Measurements from ENCODE around the gene FNDC3A. TPM values are rescaled to one million over a fixed set of nuclear protein-coding genes. Genes with fewer than 3 reads are reported as not detected.

Gene FNDC3A
- total and polyA plus RNA-seq, 12 donors: 24.4 to 91.2 (median 62.4) TPM

DNA sequence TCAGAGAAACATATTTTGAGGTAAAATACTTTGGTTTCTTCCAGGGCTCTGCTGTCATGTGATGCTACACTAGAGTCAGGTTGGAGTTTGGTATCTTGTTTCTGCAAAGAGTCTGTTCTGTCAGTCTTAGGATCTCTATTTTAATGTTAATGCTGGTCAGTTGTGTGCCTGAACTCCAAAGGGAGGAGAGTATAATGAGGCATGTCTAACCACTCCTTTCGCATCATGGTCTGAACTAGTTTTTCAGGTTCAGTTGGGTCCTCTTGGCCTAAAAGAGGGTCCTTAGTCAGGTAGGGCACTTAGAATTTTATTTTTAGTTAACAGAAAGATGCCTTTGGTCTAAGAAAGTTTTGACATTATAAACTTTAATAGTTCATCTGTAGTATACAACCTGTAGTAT lies 78.2 kb downstream of the FNDC3A start:
- no peak for DNase-seq
- 100% methylated on average over 1 of the region's 1 CpG for WGBS, 4 donors
- H3K27me3 ChIP-seq: no peaks in the 10 kb centered on the region
- H3K4me3 ChIP-seq: no peak overlapping the region
- no peak overlapping the region for H3K27ac ChIP-seq
- TF ChIP-seq POLR2A (IDR thresholded peaks at IDR 0.05): no peak
- TF ChIP-seq, protein P1, sequence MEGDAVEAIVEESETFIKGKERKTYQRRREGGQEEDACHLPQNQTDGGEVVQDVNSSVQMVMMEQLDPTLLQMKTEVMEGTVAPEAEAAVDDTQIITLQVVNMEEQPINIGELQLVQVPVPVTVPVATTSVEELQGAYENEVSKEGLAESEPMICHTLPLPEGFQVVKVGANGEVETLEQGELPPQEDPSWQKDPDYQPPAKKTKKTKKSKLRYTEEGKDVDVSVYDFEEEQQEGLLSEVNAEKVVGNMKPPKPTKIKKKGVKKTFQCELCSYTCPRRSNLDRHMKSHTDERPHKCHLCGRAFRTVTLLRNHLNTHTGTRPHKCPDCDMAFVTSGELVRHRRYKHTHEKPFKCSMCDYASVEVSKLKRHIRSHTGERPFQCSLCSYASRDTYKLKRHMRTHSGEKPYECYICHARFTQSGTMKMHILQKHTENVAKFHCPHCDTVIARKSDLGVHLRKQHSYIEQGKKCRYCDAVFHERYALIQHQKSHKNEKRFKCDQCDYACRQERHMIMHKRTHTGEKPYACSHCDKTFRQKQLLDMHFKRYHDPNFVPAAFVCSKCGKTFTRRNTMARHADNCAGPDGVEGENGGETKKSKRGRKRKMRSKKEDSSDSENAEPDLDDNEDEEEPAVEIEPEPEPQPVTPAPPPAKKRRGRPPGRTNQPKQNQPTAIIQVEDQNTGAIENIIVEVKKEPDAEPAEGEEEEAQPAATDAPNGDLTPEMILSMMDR (IDR thresholded peaks at IDR 0.05): no peak
- H3K9me3 ChIP-seq (replicated peaks in 1 of 3): no peaks in the 10 kb centered on the region
- intact Hi-C loops (cut with DNase I): no loop called here
- H3K4me1 ChIP-seq (replicated peaks in 1 of 2): no peaks in the 10 kb centered on the region
- H3K36me3 ChIP-seq (replicated peaks in 1 of 2): no peaks in the 10 kb centered on the region

DNA sequence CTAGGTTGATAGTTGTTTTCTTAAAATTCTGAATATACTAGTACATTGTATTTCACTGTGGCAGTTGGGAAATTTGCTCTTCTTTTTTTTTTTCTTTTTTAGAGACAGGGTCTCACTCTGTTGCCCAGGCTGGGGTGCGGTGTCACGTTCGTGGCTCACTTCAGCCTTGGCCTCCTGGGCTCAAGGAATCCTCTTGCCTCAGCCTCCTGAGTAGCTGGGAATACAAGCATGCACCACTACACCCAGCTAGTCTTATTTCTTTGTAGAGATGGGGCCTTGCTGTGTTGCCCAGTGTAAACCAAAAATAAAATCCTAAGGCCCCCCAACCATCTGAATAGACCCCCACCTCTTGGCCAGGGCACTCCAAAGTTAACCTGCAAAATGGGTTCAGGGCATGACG lies 79.3 kb downstream of the FNDC3A start:
- H3K4me3 ChIP-seq: no peak overlapping the region
- no peaks in the 10 kb centered on the region for H3K27me3 ChIP-seq
- no peak for TF ChIP-seq POLR2A (IDR thresholded peaks at IDR 0.05)
- TF ChIP-seq, protein P1 (IDR thresholded peaks at IDR 0.05): no peak
- H3K36me3 ChIP-seq (replicated peaks in 1 of 2): no peaks in the 10 kb centered on the region
- DNase-seq: no peak
- intact Hi-C loops (cut with DNase I): no loop called here
- no peaks in the 10 kb centered on the region for H3K9me3 ChIP-seq (replicated peaks in 1 of 3)
- H3K4me1 ChIP-seq (replicated peaks in 1 of 2): no peaks in the 10 kb centered on the region
- no peak overlapping the region for H3K27ac ChIP-seq
- WGBS, 4 donors: 93 to 99% (median 98%) methylated on average over 3 to 4 of the region's 4 CpGs

DNA sequence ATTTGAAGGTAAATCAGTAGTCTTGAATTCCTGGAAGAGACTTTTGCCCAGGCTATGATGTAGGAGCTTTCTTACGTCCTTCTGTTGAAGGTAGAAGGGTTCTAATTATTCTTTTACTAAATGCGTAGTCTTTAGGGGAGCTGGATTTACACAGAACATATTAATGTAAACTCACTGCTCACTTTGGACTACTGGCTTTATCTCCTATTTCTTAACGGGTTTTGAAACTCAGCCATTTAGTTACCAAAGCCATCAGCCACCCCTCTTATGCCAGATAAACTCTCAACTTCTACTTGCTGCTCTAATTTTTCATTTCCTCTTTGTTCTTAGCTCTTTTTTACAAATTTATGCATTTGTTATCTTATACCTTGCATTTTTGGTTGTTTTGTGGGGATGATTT lies 81.5 kb downstream of the FNDC3A start:
- H3K36me3 ChIP-seq (replicated peaks in 1 of 2): no peaks in the 10 kb centered on the region
- intact Hi-C loops (cut with DNase I): no loop called here
- TF ChIP-seq, protein P1 (IDR thresholded peaks at IDR 0.05): no peak
- TF ChIP-seq POLR2A (IDR thresholded peaks at IDR 0.05): no peak
- no peak for DNase-seq
- no peak overlapping the region for H3K4me3 ChIP-seq
- no peaks in the 10 kb centered on the region for H3K9me3 ChIP-seq (replicated peaks in 1 of 3)
- H3K4me1 ChIP-seq (replicated peaks in 1 of 2): peaks cover 0 to 1% of the 10 kb centered on the region in 2 donors
- H3K27me3 ChIP-seq: no peaks in the 10 kb centered on the region
- WGBS, 4 donors: 81 to 88% (median 85%) methylated on average over 3 of the region's 3 CpGs
- H3K27ac ChIP-seq: no peak overlapping the region

DNA sequence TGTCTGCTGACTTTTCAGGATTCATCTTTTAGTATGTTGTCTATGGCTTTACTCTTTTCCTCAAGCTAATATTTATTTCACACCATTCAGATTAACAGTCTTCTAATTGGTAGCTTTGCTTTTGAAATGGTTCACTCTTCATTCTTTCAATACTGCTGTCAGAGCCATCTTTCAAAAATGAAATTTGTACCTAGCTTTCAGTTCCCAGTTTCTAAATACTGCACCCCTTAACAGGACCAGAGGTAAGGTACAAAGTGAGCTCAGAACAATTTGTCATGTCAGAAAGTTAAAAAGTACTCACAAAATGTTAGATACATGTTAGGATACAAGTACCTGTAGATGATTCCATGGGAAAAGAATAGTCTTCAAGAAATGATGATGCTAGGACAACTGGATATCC lies 83.0 kb downstream of the FNDC3A start:
- Histone ChIP-seq H3K36me3 (replicated peaks in 1 of 2) (no peaks in the 10 kb centered on the region), H3K27ac (no peak overlapping the region), H3K9me3 (replicated peaks in 1 of 3) (no peaks in the 10 kb centered on the region), H3K27me3 (no peaks in the 10 kb centered on the region), H3K4me1 (replicated peaks in 1 of 2) (peaks cover 0 to 5% of the 10 kb centered on the region in 2 donors), H3K4me3 (no peak overlapping the region)
- intact Hi-C loops (cut with DNase I): no loop called here
- no peak for DNase-seq
- TF ChIP-seq, protein P1 (IDR thresholded peaks at IDR 0.05): no peak
- no peak for TF ChIP-seq POLR2A (IDR thresholded peaks at IDR 0.05)
